Muscle layer of duodenum (tissue), 2 donors: ENCODE results near the gene RSPO1.
A peak's percentile ranks its signal among the peaks of the same experiment; 100 is the strongest.

Experiments
- H3K27ac ChIP-seq: one replicate; pipeline ENCODE4 v1.7.0; 2013; ENCODE audit warnings: mild to moderate bottlenecking, low read length
- H3K27me3 ChIP-seq: one replicate; pipeline ENCODE4 v1.7.0; 2013; ENCODE audit warnings: low read depth, mild to moderate bottlenecking, control low read depth, low read length
- H3K36me3 ChIP-seq, 2 donors: one replicate each; pipeline ENCODE4 v1.7.0; 2013; ENCODE audit warnings: low read length in 2 of 2, control low read depth in 1 of 2, mild to moderate bottlenecking in 1 of 2; ENCODE audit not compliant: insufficient read depth in 2 of 2, control insufficient read depth in 1 of 2
- H3K4me1 ChIP-seq, 2 donors: one replicate each; pipeline ENCODE4 v1.7.0; 2013; ENCODE audit warnings: low read length in 2 of 2, mild to moderate bottlenecking in 2 of 2, control low read depth in 1 of 2, moderate library complexity in 1 of 2; ENCODE audit not compliant: insufficient read depth in 2 of 2, control insufficient read depth in 1 of 2
- H3K4me3 ChIP-seq, 2 donors: one replicate each; pipeline ENCODE4 v1.7.0; 2013; ENCODE audit warnings: low read length in 2 of 2, low read depth in 1 of 2, mild to moderate bottlenecking in 1 of 2
- H3K9me3 ChIP-seq, 2 donors: one replicate each; pipeline ENCODE4 v1.7.0; 2013; ENCODE audit warnings: low read length in 2 of 2, control low read depth in 1 of 2, mild to moderate bottlenecking in 1 of 2; ENCODE audit not compliant: control insufficient read depth in 1 of 2
- donor health status: healthy.

RSPO1 gene

DNA sequence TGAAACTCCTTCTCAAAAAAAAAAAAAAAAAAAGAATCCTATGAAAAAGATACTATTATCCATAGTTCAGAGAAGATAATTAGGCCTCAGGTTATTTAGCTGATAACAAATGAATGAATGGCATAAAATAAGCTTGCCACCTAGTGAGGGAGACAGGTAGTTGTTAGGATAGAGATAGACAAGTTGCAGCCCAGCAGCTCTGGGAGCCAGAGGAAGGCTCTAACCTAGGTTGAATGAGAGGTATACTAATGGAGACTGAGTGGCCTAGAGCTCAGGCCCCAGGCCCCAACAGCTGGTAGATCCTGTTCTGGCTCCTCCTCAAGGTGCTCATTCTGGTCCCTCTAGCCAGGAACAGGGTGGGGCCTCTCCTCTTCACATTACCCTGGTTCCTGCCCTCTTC lies 20.6 kb upstream of the RSPO1 start:
- H3K4me3 ChIP-seq = no peak overlapping the region
- H3K27ac ChIP-seq = no peak overlapping the region
- no peaks in the 10 kb centered on the region for H3K4me1 ChIP-seq
- no peaks in the 10 kb centered on the region for H3K9me3 ChIP-seq
- H3K36me3 ChIP-seq = no peaks in the 10 kb centered on the region
- H3K27me3 ChIP-seq = no peaks in the 10 kb centered on the region

DNA sequence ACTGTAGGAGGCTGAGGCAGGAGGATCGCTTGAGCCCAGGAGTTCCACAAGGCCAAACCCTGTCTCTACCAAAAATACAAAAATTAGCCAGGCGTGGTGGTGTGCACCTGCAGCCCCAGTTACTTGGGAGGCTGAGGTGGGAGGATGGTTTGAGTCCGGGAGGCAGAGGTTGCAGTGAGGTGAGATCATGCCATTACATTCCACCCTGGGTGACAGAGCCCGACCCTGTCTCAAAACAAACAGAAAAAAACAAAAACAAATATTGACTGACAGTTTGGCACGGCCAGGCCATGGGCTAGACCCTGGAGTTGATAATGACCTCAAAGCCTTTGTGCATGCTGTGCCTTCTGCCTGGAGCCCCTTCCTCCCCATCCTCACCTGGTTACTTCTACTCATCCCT lies 19.2 kb upstream of the RSPO1 start:
- H3K4me1 ChIP-seq = no peaks in the 10 kb centered on the region

DNA sequence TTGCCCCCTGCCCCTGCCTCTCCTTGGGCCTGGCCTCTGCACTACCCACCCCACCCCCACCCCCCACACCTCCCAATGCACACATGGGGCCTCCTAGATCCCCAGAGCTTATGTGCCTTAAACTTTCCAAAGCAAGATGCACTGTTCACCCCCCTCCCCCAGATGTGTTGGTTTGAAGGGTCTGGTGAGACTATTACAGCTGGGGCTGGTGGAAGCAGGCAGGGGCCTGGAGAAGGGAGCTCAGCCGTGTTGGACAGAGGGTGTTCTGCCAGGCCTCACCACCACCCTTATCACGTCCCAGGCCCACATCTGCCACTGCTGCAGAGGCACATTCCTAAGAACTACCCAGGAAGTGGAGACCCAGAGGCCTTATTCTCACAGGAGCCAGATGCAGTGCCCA lies 18.3 kb upstream of the RSPO1 start:
- H3K27me3 ChIP-seq = no peaks in the 10 kb centered on the region
- no peak overlapping the region for H3K27ac ChIP-seq
- no peak overlapping the region for H3K4me3 ChIP-seq
- H3K9me3 ChIP-seq = no peaks in the 10 kb centered on the region
- H3K4me1 ChIP-seq = no peaks in the 10 kb centered on the region
- no peaks in the 10 kb centered on the region for H3K36me3 ChIP-seq

More for the DNA sequence above, 19.2 kb upstream of the RSPO1 start:
- no peaks in the 10 kb centered on the region for H3K27me3 ChIP-seq
- H3K36me3 ChIP-seq = no peaks in the 10 kb centered on the region
- no peaks in the 10 kb centered on the region for H3K9me3 ChIP-seq
- H3K27ac ChIP-seq = no peak overlapping the region
- H3K4me3 ChIP-seq = no peak overlapping the region

DNA sequence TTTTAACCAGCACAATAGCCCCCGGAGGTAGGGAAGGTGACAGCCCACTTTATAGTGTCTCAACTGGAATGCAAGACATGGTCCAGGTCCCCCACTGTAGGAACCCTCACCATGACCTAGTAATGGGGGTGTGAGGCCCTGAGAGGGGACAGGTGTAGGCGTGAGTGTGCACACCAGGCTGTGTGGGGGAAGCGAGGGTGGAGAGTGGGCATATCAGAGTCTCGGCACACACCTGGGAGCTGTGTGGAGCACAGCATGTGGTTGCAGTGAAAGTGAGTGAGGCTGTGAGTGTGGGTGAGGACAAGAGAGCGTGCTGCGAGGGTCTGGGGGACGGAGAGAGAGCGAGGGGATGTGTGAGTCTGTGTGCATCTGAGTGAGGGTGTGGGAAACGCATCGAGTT lies 17.1 kb upstream of the RSPO1 start:
- Histone ChIP-seq H3K36me3 (no peaks in the 10 kb centered on the region), H3K4me3 (no peak overlapping the region)

DNA sequence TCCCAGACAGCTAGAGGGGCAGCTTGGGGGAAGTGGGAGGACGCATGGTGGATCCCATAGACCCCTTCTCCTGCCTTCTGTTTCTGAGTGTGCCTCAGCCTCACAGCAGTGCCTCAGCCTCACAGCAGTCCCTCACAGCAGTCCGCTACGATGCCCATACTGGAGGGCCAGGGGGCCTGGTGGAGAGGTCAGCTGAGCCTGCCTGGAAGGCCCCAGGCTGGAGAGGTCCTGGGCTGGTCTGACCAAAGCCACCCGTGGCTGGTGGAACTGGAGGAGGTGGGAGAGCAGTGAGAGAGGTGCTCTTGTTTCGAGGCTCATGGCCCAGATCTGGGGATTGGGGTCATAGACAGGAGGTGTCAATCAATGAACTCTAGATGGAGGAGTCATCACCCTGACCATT lies 16.0 kb upstream of the RSPO1 start:
- no peaks in the 10 kb centered on the region for H3K9me3 ChIP-seq
- H3K4me1 ChIP-seq = no peaks in the 10 kb centered on the region
- no peak overlapping the region for H3K4me3 ChIP-seq
- H3K36me3 ChIP-seq = no peaks in the 10 kb centered on the region
- no peak overlapping the region for H3K27ac ChIP-seq
- no peaks in the 10 kb centered on the region for H3K27me3 ChIP-seq

More for the DNA sequence above, 17.1 kb upstream of the RSPO1 start:
- H3K27ac ChIP-seq = no peak overlapping the region
- no peaks in the 10 kb centered on the region for H3K4me1 ChIP-seq
- no peaks in the 10 kb centered on the region for H3K27me3 ChIP-seq
- H3K9me3 ChIP-seq = no peaks in the 10 kb centered on the region

DNA sequence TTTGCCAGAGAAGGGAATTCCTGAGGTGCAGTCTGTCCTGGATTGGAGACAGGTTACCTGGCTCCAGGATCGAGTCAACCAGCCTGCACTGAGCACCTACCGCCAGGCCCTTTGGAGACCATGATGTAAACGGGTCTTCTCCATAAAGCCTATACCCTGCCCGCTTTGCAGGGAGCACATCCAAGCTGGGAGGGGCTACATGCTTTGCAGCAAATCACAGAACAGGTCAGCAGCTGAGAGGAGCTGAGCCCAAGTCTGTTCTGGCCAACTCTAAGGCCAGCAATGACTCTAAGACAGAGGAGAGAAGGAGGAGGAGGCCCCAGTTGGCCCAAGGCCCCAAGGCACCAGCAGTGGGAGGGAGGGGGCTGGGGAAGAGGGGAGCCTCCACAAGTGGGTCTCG lies 15.5 kb upstream of the RSPO1 start:
- H3K4me1 ChIP-seq = no peaks in the 10 kb centered on the region
- H3K36me3 ChIP-seq = no peaks in the 10 kb centered on the region
- no peak overlapping the region for H3K27ac ChIP-seq
- H3K4me3 ChIP-seq = no peak overlapping the region
- no peaks in the 10 kb centered on the region for H3K27me3 ChIP-seq
- no peaks in the 10 kb centered on the region for H3K9me3 ChIP-seq

DNA sequence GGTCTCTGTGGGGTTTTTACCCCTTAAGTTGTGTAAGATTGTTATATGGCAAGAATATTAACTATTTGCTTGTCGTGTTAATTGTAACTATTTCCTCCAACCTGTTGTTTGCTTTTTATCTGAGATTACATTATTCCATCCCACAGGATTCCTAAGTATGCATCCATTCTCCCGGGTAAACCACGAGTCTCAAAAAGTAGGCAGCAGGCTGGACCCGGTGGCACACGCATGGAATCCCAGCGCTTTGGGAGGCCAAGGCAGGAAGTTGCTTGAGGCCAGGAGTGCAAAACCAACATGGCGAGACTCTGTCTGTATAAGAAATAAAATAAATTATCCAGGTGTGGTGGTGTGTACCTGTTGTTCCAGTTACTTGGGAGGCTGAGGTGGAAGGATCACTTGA lies 12.6 kb upstream of the RSPO1 start:
- Histone ChIP-seq H3K27me3 (no peaks in the 10 kb centered on the region), H3K9me3 (peaks cover 0 to 6% of the 10 kb centered on the region in 2 donors), H3K4me3 (no peak overlapping the region), H3K4me1 (no peaks in the 10 kb centered on the region), H3K36me3 (no peaks in the 10 kb centered on the region), H3K27ac (no peak overlapping the region)

DNA sequence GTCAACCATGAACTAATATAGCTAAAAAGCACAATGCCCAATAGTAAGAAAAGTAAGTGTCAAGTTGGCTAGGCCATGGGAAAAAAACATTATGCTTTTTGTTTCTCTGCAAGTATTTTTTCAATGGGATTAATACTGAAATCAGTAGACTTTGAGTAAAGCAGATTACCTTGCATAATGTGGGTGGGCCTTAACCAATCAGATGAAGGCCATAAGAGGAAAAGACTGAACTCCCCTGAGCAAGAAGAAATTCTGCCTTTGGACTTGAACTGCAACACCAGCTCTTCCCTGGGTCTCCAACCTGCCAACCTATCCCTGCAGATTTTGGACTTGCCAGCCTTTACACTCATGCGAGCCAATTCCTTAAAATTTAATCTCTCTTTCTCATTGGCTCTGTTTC lies 6.4 kb upstream of the RSPO1 start:
- no peak overlapping the region for H3K4me3 ChIP-seq
- peaks cover 10 to 19% of the 10 kb centered on the region in 2 donors for H3K9me3 ChIP-seq
- peaks cover 1% of the 10 kb centered on the region for H3K27me3 ChIP-seq
- no peaks in the 10 kb centered on the region for H3K36me3 ChIP-seq
- no peaks in the 10 kb centered on the region for H3K4me1 ChIP-seq
- no peak overlapping the region for H3K27ac ChIP-seq

DNA sequence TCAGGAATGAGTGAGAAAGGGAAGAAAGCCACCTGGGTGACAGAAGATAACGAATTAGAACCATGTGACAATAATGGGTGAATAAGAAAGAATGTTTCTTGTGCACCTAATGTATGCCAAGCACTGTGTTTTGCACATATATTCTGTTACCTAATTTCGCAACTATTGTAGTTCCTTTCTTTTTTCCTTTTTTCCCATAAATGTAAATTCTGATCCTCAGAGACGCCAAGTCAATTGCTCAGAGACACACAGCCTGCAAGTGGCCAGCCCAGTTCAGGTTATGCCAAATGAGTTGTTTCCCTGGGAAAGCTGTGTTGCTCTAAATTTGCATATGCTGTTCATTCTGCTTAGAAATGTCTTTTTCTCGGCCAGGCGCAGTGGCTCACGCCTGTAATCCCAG lies 1.7 kb upstream of the RSPO1 start:
- Histone ChIP-seq H3K27ac (no peak overlapping the region), H3K4me1 (peaks cover 0 to 20% of the 10 kb centered on the region in 2 donors), H3K27me3 (peaks cover 39% of the 10 kb centered on the region)

DNA sequence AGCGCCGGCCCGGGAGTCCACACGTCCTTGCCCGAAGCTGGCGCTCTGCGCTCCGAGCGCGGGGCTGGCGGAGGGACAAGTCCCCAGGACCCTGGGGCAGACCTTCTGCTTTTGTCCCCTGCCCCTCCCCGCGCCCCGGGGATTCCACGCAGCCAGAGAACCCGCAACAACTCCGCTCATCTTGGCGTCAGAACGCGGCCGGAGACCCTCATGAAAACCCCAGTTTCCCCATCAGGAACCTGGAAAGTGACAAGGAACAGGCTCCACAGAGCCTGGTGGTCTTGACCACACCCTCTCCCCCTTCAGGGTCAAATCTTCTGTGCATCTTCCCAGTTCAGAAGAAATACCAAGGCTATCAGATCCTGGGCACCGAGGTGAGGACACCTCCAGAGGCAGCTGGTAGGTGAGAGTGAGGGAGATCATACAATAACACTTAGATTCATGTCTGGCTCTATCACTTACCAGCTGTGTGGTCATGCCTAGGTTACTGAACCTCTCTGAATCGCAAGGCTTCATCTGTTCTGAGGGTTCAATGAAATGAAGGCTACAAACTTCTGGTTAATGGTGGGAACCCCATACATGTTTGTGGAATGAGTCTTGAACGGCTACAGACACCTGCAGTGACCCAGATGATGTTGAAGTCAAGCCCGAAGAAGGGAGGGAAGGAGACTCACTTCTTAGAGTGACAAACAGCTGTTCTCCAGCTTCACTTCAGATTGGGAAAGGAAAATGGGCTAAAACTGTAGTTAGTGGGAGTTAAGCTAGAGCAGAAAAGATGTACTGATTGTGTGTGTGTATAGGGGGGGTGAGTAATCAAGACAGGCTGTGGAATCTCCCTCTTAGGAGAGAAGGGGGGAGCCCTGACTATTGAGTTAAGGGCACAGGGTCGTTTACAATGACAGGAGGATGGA lies 555 bp upstream of the RSPO1 start:
- Histone ChIP-seq H3K9me3 (no peaks in the 10 kb centered on the region), H3K36me3 (no peaks in the 10 kb centered on the region), H3K4me3 (peak overlapping the region in 1 of 2 donors; percentile 65), H3K27me3 (peaks cover 45% of the 10 kb centered on the region), H3K27ac (no peak overlapping the region), H3K4me1 (peaks cover 0 to 20% of the 10 kb centered on the region in 2 donors)

More for the DNA sequence above, 1.7 kb upstream of the RSPO1 start:
- Histone ChIP-seq H3K4me3 (no peak overlapping the region), H3K36me3 (no peaks in the 10 kb centered on the region), H3K9me3 (peaks cover 2 to 5% of the 10 kb centered on the region in 2 donors)

DNA sequence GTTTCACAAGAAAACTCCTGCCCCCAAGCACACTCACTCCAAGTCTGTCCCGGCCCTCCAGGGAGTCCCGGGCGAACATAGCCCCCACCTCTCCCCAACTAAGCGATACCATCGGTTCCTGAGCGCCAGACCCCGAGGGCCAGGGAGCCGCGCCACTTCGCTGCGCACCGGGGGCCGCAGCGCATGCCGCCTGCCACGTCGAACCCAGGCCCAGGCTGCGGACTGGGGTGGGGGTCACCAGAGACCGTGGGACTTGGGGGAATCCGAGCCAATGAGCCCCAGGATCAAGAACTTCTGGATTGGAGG lies 801 bp downstream of the RSPO1 start:
- Histone ChIP-seq H3K36me3 (no peaks in the 10 kb centered on the region), H3K27me3 (peaks cover 54% of the 10 kb centered on the region), H3K4me3 (peak overlapping the region in 1 of 2 donors; percentile 65), H3K9me3 (no peaks in the 10 kb centered on the region), H3K27ac (no peak overlapping the region), H3K4me1 (peaks cover 0 to 20% of the 10 kb centered on the region in 2 donors)
